ENCODE data around the gene ZNF621.

ZNF621 gene

GRCh38 chr3:40524568-40525285 is at the start of gene ZNF621:
TSS of gene ZNF621 (plus strand) at chr3:40524960. CDS start at chr3:40525841, 881 bp downstream.
- CTCF ChIA-PET: interaction anchor here (0.9 kb wide), 1 partner anchor 19 kb away, joined by 4 read pairs; the partner anchor contains the start of gene ZNF620
- POLR2A ChIA-PET: interaction anchor here (0.6 to 3.2 kb wide), 16 partner anchors 8 to 72 kb away, joined by 3 to 36 read pairs (median 4); partner anchors contain the start of genes RPL14, ZNF619 and ZNF620
- peak; percentile 92 for DNase-seq (ENCODE audit: extremely low spot score)
- TF ChIP-seq ARNT (IDR thresholded peaks at IDR 0.05) (no peak), SUZ12 (IDR thresholded peaks at IDR 0.05) (no peak), L3MBTL2 (conservative IDR thresholded peaks at IDR 0.05) (peak; percentile 70), ZNF384 (IDR thresholded peaks at IDR 0.05) (no peak), HDGF (IDR thresholded peaks at IDR 0.05; ENCODE audit: borderline replicate concordance) (no peak), LEF1 (IDR thresholded peaks at IDR 0.05; ENCODE audit: borderline replicate concordance) (no peak), BHLHE40 (IDR thresholded peaks at IDR 0.05; ENCODE audit: borderline replicate concordance) (no peak), FOXA1 (IDR thresholded peaks at IDR 0.05) (no peak), NFRKB (IDR thresholded peaks at IDR 0.05) (peak; percentile 10; the same call in 1 of the 2 replicates), TARDBP (IDR thresholded peaks at IDR 0.05) (no peak), ELF4 (IDR thresholded peaks at IDR 0.05) (peak; percentile 70), CTBP1 (IDR thresholded peaks at IDR 0.05; ENCODE audit: borderline replicate concordance) (no peak)
- TF ChIP-seq, protein P1, sequence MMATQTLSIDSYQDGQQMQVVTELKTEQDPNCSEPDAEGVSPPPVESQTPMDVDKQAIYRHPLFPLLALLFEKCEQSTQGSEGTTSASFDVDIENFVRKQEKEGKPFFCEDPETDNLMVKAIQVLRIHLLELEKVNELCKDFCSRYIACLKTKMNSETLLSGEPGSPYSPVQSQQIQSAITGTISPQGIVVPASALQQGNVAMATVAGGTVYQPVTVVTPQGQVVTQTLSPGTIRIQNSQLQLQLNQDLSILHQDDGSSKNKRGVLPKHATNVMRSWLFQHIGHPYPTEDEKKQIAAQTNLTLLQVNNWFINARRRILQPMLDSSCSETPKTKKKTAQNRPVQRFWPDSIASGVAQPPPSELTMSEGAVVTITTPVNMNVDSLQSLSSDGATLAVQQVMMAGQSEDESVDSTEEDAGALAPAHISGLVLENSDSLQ (IDR thresholded peaks at IDR 0.05): no peak

GRCh38 chr3:40476478-40477470 is 48.0 kb upstream of the ZNF621 start, which contains the start of gene ZNF619:
TSS of gene ZNF619 (plus strand) at chr3:40477122. CDS start at chr3:40477980, 858 bp downstream.
- DNase-seq (ENCODE audit: extremely low spot score): peak; percentile 50
- ChIA-PET POLR2A (interaction anchor here (0.6 to 2.6 kb wide), 8 partner anchors 10 to 48 kb away, joined by 3 to 32 read pairs (median 4); partner anchors contain the start of genes RPL14, ZNF620 and ZNF621), CTCF (no interaction called here)

DNA sequence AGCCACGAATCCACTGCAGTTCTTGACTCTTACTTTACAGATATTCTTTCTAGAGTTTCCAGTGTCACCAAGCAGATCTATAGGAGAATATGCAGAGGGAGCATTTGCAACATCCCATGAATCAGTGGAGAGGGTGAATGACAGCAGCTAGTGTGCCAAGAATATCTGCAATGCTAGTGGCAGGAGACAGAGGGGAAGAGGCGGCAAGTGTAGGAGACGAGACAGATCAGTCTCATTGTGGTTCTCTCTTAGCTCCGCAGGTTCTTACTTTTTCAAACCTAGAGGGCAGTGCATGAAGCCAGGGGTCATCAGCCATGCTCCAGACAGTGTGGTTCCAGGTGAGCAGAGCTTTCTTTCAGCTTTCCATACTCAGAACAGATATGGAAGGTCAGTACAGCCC is 47.1 kb upstream of the ZNF621 start:
- no peak for DNase-seq (ENCODE audit: extremely low spot score)
- POLR2A ChIA-PET: interaction anchor here (0.6 to 2.6 kb wide), 8 partner anchors 11 to 47 kb away, joined by 3 to 32 read pairs (median 4); partner anchors contain the start of genes RPL14, ZNF620 and ZNF621
- TF ChIP-seq BHLHE40 (IDR thresholded peaks at IDR 0.05; ENCODE audit: borderline replicate concordance) (no peak), LEF1 (IDR thresholded peaks at IDR 0.05; ENCODE audit: borderline replicate concordance) (no peak), ARNT (IDR thresholded peaks at IDR 0.05) (no peak), FOXK2 (IDR thresholded peaks at IDR 0.05) (no peak), SUZ12 (IDR thresholded peaks at IDR 0.05) (no peak), SP1 (IDR thresholded peaks at IDR 0.05) (no peak), HDGF (IDR thresholded peaks at IDR 0.05; ENCODE audit: borderline replicate concordance) (no peak), NFRKB (IDR thresholded peaks at IDR 0.05) (no peak), FOXA1 (IDR thresholded peaks at IDR 0.05) (no peak), L3MBTL2 (conservative IDR thresholded peaks at IDR 0.05) (no peak), CTBP1 (IDR thresholded peaks at IDR 0.05; ENCODE audit: borderline replicate concordance) (no peak), ELF4 (IDR thresholded peaks at IDR 0.05) (no peak), FOXM1 (IDR thresholded peaks at IDR 0.05; ENCODE audit: borderline replicate concordance) (no peak), ZNF384 (IDR thresholded peaks at IDR 0.05) (no peak), TARDBP (IDR thresholded peaks at IDR 0.05) (no peak)
- TF ChIP-seq, protein P1 (IDR thresholded peaks at IDR 0.05): no peak
- CTCF ChIA-PET: no interaction called here

More at GRCh38 chr3:40476478-40477470, 48.0 kb upstream of the ZNF621 start, which contains the start of gene ZNF619:
- TF ChIP-seq FOXM1 (IDR thresholded peaks at IDR 0.05; ENCODE audit: borderline replicate concordance): no peak
- peak; percentile 49 for TF ChIP-seq L3MBTL2 (conservative IDR thresholded peaks at IDR 0.05)

GRCh38 chr3:40487172-40487571 is 37.6 kb upstream of the ZNF621 start:
- CTCF ChIA-PET: no interaction called here
- no peak for DNase-seq (ENCODE audit: extremely low spot score)
- TF ChIP-seq FOXA1 (IDR thresholded peaks at IDR 0.05): no peak
- no peak for TF ChIP-seq SUZ12 (IDR thresholded peaks at IDR 0.05)
- TF ChIP-seq, protein P1 (IDR thresholded peaks at IDR 0.05): no peak
- TF ChIP-seq FOXM1 (IDR thresholded peaks at IDR 0.05; ENCODE audit: borderline replicate concordance): no peak
- no peak for TF ChIP-seq TARDBP (IDR thresholded peaks at IDR 0.05)
- no peak for TF ChIP-seq HDGF (IDR thresholded peaks at IDR 0.05; ENCODE audit: borderline replicate concordance)
- no peak for TF ChIP-seq ZNF384 (IDR thresholded peaks at IDR 0.05)
- no peak for TF ChIP-seq ARNT (IDR thresholded peaks at IDR 0.05)
- TF ChIP-seq L3MBTL2 (conservative IDR thresholded peaks at IDR 0.05): no peak
- no peak for TF ChIP-seq CTBP1 (IDR thresholded peaks at IDR 0.05; ENCODE audit: borderline replicate concordance)
- TF ChIP-seq LEF1 (IDR thresholded peaks at IDR 0.05; ENCODE audit: borderline replicate concordance): no peak
- no peak for TF ChIP-seq SP1 (IDR thresholded peaks at IDR 0.05)
- no peak for TF ChIP-seq BHLHE40 (IDR thresholded peaks at IDR 0.05; ENCODE audit: borderline replicate concordance)
- TF ChIP-seq NFRKB (IDR thresholded peaks at IDR 0.05): no peak
- no peak for TF ChIP-seq ELF4 (IDR thresholded peaks at IDR 0.05)
- TF ChIP-seq FOXK2 (IDR thresholded peaks at IDR 0.05): no peak
- POLR2A ChIA-PET: interaction anchor here (1.0 kb wide), 1 partner anchor 10 kb away, joined by 3 read pairs; the partner anchor contains the start of gene ZNF619

GRCh38 chr3:40490916-40491315 is 33.8 kb upstream of the ZNF621 start:
- CTCF ChIA-PET: no interaction called here
- no peak for TF ChIP-seq NFRKB (IDR thresholded peaks at IDR 0.05)
- POLR2A ChIA-PET: no interaction called here
- no peak for DNase-seq (ENCODE audit: extremely low spot score)

Measured in HEK293T (cell line).